ENCODE results near the gene GH1. TPM values are rescaled to one million over a fixed set of nuclear protein-coding genes. Genes with fewer than 3 reads are reported as not detected.
"Not testable (repeated sequence)": the region's sequence is repeated elsewhere in the genome, so short reads cannot be mapped to it uniquely, and the experiment has no call there.

The GH1 gene
- total RNA-seq, 1 experiment from 2014 or later: not detected

GRCh38 chr17:63920050-63920449, 1.4 kb upstream of the GH1 start:
- H3K27me3 ChIP-seq (replicated peaks; ENCODE audit: insufficient read depth, low read depth, low read length, poor library complexity); intact Hi-C loops (cut with micrococcal nuclease; ENCODE audit: unreplicated experiment); H3K9me3 ChIP-seq (ENCODE audit: low read depth, low read length, poor library complexity, severe bottlenecking); POLR2A ChIA-PET (ENCODE audit: low non-redundant PET); BruUV-seq (replicated peaks); H3K36me3 ChIP-seq (ENCODE audit: insufficient read depth, low read length, poor library complexity, severe bottlenecking); DNase-seq (ENCODE audit: low spot score); H3K4me1 ChIP-seq (ENCODE audit: insufficient read depth, low read length, poor library complexity, severe bottlenecking); H3K4me3 ChIP-seq (ENCODE audit: low read depth, low read length, poor library complexity, severe bottlenecking); H3K27ac ChIP-seq (ENCODE audit: low read depth, low read length, poor library complexity, severe bottlenecking): not testable (repeated sequence)
- CTCF ChIA-PET: interaction anchor here (1.2 to 2.3 kb wide), 5 partner anchors 26 to 362 kb away, joined by 4 to 21 read pairs (median 13); no protein-coding TSS in a partner anchor

GRCh38 chr17:63919311-63919723, 678 bp upstream of the GH1 start:
- POLR2A ChIA-PET (ENCODE audit: low non-redundant PET): interaction anchor here (0.6 kb wide), 1 partner anchor 425 kb away, joined by 3 read pairs; no protein-coding TSS in a partner anchor
- DNase-seq (ENCODE audit: low spot score): peak; percentile 73
- no peaks in the 10 kb centered on the region for H3K27me3 ChIP-seq (replicated peaks; ENCODE audit: insufficient read depth, low read depth, low read length, poor library complexity)
- CTCF ChIA-PET: interaction anchor here (0.7 to 2.3 kb wide), 7 partner anchors 9 to 363 kb away, joined by 3 to 21 read pairs (median 7); no protein-coding TSS in a partner anchor
- H3K9me3 ChIP-seq (ENCODE audit: low read depth, low read length, poor library complexity, severe bottlenecking): no peaks in the 10 kb centered on the region
- H3K4me3 ChIP-seq (ENCODE audit: low read depth, low read length, poor library complexity, severe bottlenecking): no peak overlapping the region
- H3K4me1 ChIP-seq (ENCODE audit: insufficient read depth, low read length, poor library complexity, severe bottlenecking): no peaks in the 10 kb centered on the region
- intact Hi-C loops (cut with micrococcal nuclease; ENCODE audit: unreplicated experiment): loop anchor here (2.0 to 10.0 kb wide), 4 partner anchors 27 to 365 kb away; partner anchors contain the start of gene ERN1
- no peaks in the 10 kb centered on the region for H3K36me3 ChIP-seq (ENCODE audit: insufficient read depth, low read length, poor library complexity, severe bottlenecking)
- no peak for TF ChIP-seq EZH2 (IDR thresholded peaks at IDR 0.05; ENCODE audit: borderline replicate concordance, low read depth, low read length, poor library complexity, severe bottlenecking)
- TF ChIP-seq CTCF (conservative IDR thresholded peaks at IDR 0.05; ENCODE audit: low read depth, low read length): peak; percentile 87
- no peak overlapping the region for H3K27ac ChIP-seq (ENCODE audit: low read depth, low read length, poor library complexity, severe bottlenecking)
- no TSS peak for BruUV-seq (replicated peaks)

- Histone ChIP-seq H3K27me3 (replicated peaks; ENCODE audit: insufficient read depth, low read depth, low read length, poor library complexity) (no peaks in the 10 kb centered on the region), H3K9me3 (ENCODE audit: low read depth, low read length, poor library complexity, severe bottlenecking) (no peaks in the 10 kb centered on the region), H3K36me3 (ENCODE audit: insufficient read depth, low read length, poor library complexity, severe bottlenecking) (no peaks in the 10 kb centered on the region), H3K27ac (ENCODE audit: low read depth, low read length, poor library complexity, severe bottlenecking) (no peak overlapping the region), H3K4me3 (ENCODE audit: low read depth, low read length, poor library complexity, severe bottlenecking) (no peak overlapping the region), H3K4me1 (ENCODE audit: insufficient read depth, low read length, poor library complexity, severe bottlenecking) (no peaks in the 10 kb centered on the region)
- POLR2A ChIA-PET (ENCODE audit: low non-redundant PET): no interaction called here
- CTCF ChIA-PET: interaction anchor here (0.6 to 2.0 kb wide), 4 partner anchors 10 to 717 kb away, joined by 3 to 21 read pairs (median 4); no protein-coding TSS in a partner anchor
- TF ChIP-seq CTCF (conservative IDR thresholded peaks at IDR 0.05; ENCODE audit: low read depth, low read length) (no peak), EZH2 (IDR thresholded peaks at IDR 0.05; ENCODE audit: borderline replicate concordance, low read depth, low read length, poor library complexity, severe bottlenecking) (no peak)
- no TSS peak for BruUV-seq (replicated peaks)
- intact Hi-C loops (cut with micrococcal nuclease; ENCODE audit: unreplicated experiment): loop anchor here (2.0 to 10.0 kb wide), 4 partner anchors 28 to 366 kb away; partner anchors contain the start of gene ERN1
- no peak for DNase-seq (ENCODE audit: low spot score)
Measured at GRCh38 chr17:63918305-63918704, 334 bp downstream of the GH1 start.

- no peak overlapping the region for H3K4me3 ChIP-seq (ENCODE audit: low read depth, low read length, poor library complexity, severe bottlenecking)
- H3K36me3 ChIP-seq (ENCODE audit: insufficient read depth, low read length, poor library complexity, severe bottlenecking): no peaks in the 10 kb centered on the region
- DNase-seq (ENCODE audit: low spot score): no peak
- H3K4me1 ChIP-seq (ENCODE audit: insufficient read depth, low read length, poor library complexity, severe bottlenecking): no peaks in the 10 kb centered on the region
- TF ChIP-seq EZH2 (IDR thresholded peaks at IDR 0.05; ENCODE audit: borderline replicate concordance, low read depth, low read length, poor library complexity, severe bottlenecking) (no peak), CTCF (conservative IDR thresholded peaks at IDR 0.05; ENCODE audit: low read depth, low read length) (no peak)
- H3K27me3 ChIP-seq (replicated peaks; ENCODE audit: insufficient read depth, low read depth, low read length, poor library complexity): no peaks in the 10 kb centered on the region
- intact Hi-C loops (cut with micrococcal nuclease; ENCODE audit: unreplicated experiment): loop anchor here (2.0 to 10.0 kb wide), 4 partner anchors 29 to 367 kb away; partner anchors contain the start of gene ERN1
- no peak overlapping the region for H3K27ac ChIP-seq (ENCODE audit: low read depth, low read length, poor library complexity, severe bottlenecking)
- no TSS peak for BruUV-seq (replicated peaks)
- POLR2A ChIA-PET (ENCODE audit: low non-redundant PET): interaction anchor here (0.6 kb wide), 1 partner anchor 495 kb away, joined by 3 read pairs; no protein-coding TSS in a partner anchor
- CTCF ChIA-PET: interaction anchor here (1.3 kb wide), 1 partner anchor 216 kb away, joined by 5 read pairs; no protein-coding TSS in a partner anchor
- H3K9me3 ChIP-seq (ENCODE audit: low read depth, low read length, poor library complexity, severe bottlenecking): no peaks in the 10 kb centered on the region
Measured at GRCh38 chr17:63917646-63918045, 993 bp downstream of the GH1 start.

- H3K4me3 ChIP-seq (ENCODE audit: low read depth, low read length, poor library complexity, severe bottlenecking); H3K9me3 ChIP-seq (ENCODE audit: low read depth, low read length, poor library complexity, severe bottlenecking); DNase-seq (ENCODE audit: low spot score); H3K27me3 ChIP-seq (replicated peaks; ENCODE audit: insufficient read depth, low read depth, low read length, poor library complexity); H3K27ac ChIP-seq (ENCODE audit: low read depth, low read length, poor library complexity, severe bottlenecking); POLR2A ChIA-PET (ENCODE audit: low non-redundant PET); H3K36me3 ChIP-seq (ENCODE audit: insufficient read depth, low read length, poor library complexity, severe bottlenecking); H3K4me1 ChIP-seq (ENCODE audit: insufficient read depth, low read length, poor library complexity, severe bottlenecking); BruUV-seq (replicated peaks): not testable (repeated sequence)
- CTCF ChIA-PET: interaction anchor here (1.3 kb wide), 1 partner anchor 216 kb away, joined by 5 read pairs; no protein-coding TSS in a partner anchor
- intact Hi-C loops (cut with micrococcal nuclease; ENCODE audit: unreplicated experiment): loop anchor here (5.0 to 10.0 kb wide), 3 partner anchors 110 to 368 kb away; partner anchors contain the start of gene ERN1
Measured at GRCh38 chr17:63917206-63917605, 1.4 kb downstream of the GH1 start.
